HEK293 (cell line): ENCODE results near the gene LIX1L.

Source experiments
- CTCF ChIA-PET: fragments of 350-600 bp; formaldehyde crosslinking; extraction: SDS; loops from one replicate; lab custom pipeline; 2021; ENCODE audit warnings: antibody characterized with exemption; lab: Yijun Ruan, JAX
- POLR2A ChIA-PET: fragments of 300-600 bp; formaldehyde crosslinking; extraction: SDS; loops from one replicate; lab custom pipeline; 2020; ENCODE audit warnings: antibody characterized with exemption, inconsistent platforms; lab: Yijun Ruan, JAX
- H3K27ac ChIP-seq: fragments of 200-500 bp; sonication (Bioruptor generic); 2 replicates; pipeline ENCODE4 v1.5.1; 2014; ENCODE audit warnings: low read depth, low read length, control low read depth, inconsistent platforms; ENCODE audit errors: extremely low read depth
- H3K36me3 ChIP-seq, 2 experiments: fragments of 200-500 bp in 1 of 2; sonication (Bioruptor generic) in 1 of 2; 1 replicate in 1 of 2; 2 replicates in 1 of 2; pipeline ENCODE4 v1.5.1; 2014 to 2017; ENCODE audit warnings: inconsistent platforms in 2 of 2, low read length in 2 of 2; ENCODE audit not compliant: control insufficient read depth in 2 of 2, insufficient read depth in 1 of 2
- H3K4me1 ChIP-seq: fragments of 200-500 bp; sonication (Bioruptor generic); 2 replicates; pipeline ENCODE4 v1.5.1; 2014; ENCODE audit warnings: mild to moderate bottlenecking, low read length, inconsistent platforms; ENCODE audit not compliant: control insufficient read depth, insufficient read depth
- H3K4me3 ChIP-seq: 2 replicates; pipeline ENCODE4 v1.5.1; 2011; ENCODE audit warnings: low read depth, mild to moderate bottlenecking, control low read depth, low read length, moderate library complexity
- H3K9me3 ChIP-seq: fragments of 200-500 bp; sonication (Bioruptor generic); 2 replicates; pipeline ENCODE4 v1.5.1; 2014; ENCODE audit warnings: low read depth, low read length, inconsistent platforms; ENCODE audit not compliant: control insufficient read depth, insufficient read depth
- BCL11A ChIP-seq: fragments of 450-650 bp; formaldehyde crosslinking; IDR thresholded peaks from 2 replicates; pipeline ENCODE4 v1.5.1; 2016; ENCODE audit warnings: low read depth, missing biosample characterization, missing genetic modification characterization
- KLF10 ChIP-seq: fragments of 450-650 bp; IDR thresholded peaks from 2 replicates; pipeline ENCODE4 v1.5.1; 2018; ENCODE audit warnings: missing biosample characterization, mild to moderate bottlenecking, missing genetic modification characterization
- KLF16 ChIP-seq: fragments of 450-650 bp; formaldehyde crosslinking; IDR thresholded peaks from 2 replicates; pipeline ENCODE4 v1.5.1; 2017; ENCODE audit warnings: missing biosample characterization, missing genetic modification characterization
- KLF9 ChIP-seq: fragments of 450-650 bp; formaldehyde crosslinking; IDR thresholded peaks from 2 replicates; pipeline ENCODE4 v1.5.1; 2016; ENCODE audit warnings: missing biosample characterization, missing genetic modification characterization, low read depth
- PRDM1 ChIP-seq: fragments of 450-650 bp; formaldehyde crosslinking; IDR thresholded peaks from 2 replicates; pipeline ENCODE4; 2016; ENCODE audit warnings: missing biosample characterization, missing genetic modification characterization
- SALL2 ChIP-seq: fragments of 450-650 bp; formaldehyde crosslinking; IDR thresholded peaks from 2 replicates; pipeline ENCODE4 v1.5.0; 2017; ENCODE audit warnings: missing biosample characterization, mild to moderate bottlenecking, missing genetic modification characterization, borderline replicate concordance
- ZEB2 ChIP-seq: fragments of 450-650 bp; formaldehyde crosslinking; IDR thresholded peaks from 2 replicates; pipeline ENCODE4 v1.5.1; 2016; ENCODE audit warnings: missing biosample characterization, missing genetic modification characterization
- ZNF174 ChIP-seq: fragments of 450-650 bp; formaldehyde crosslinking; IDR thresholded peaks from 2 replicates; pipeline ENCODE4 v1.5.0; 2017; ENCODE audit warnings: missing biosample characterization, mild to moderate bottlenecking, missing genetic modification characterization
- ZNF221 ChIP-seq: fragments of 450-650 bp; formaldehyde crosslinking; IDR thresholded peaks from 2 replicates; pipeline ENCODE4 v1.5.1; 2017; ENCODE audit warnings: missing biosample characterization, missing genetic modification characterization, borderline replicate concordance
- ZNF366 ChIP-seq: fragments of 450-650 bp; formaldehyde crosslinking; conservative IDR thresholded peaks from 2 replicates; pipeline ENCODE4 v1.5.1; 2016; ENCODE audit warnings: missing biosample characterization, missing genetic modification characterization
- ZNF433 ChIP-seq: fragments of 450-650 bp; formaldehyde crosslinking; IDR thresholded peaks from 2 replicates; pipeline ENCODE4 v1.5.1; 2016; ENCODE audit warnings: missing biosample characterization, missing genetic modification characterization, low read depth
- ZNF548 ChIP-seq: fragments of 450-650 bp; formaldehyde crosslinking; IDR thresholded peaks from 2 replicates; pipeline ENCODE4 v1.5.1; 2016; ENCODE audit warnings: missing biosample characterization, missing genetic modification characterization
- ZNF624 ChIP-seq: fragments of 450-650 bp; formaldehyde crosslinking; IDR thresholded peaks from 2 replicates; pipeline ENCODE4 v1.5.1; 2017; ENCODE audit warnings: missing biosample characterization, missing genetic modification characterization
- ZNF664 ChIP-seq: fragments of 450-650 bp; formaldehyde crosslinking; IDR thresholded peaks from 2 replicates; pipeline ENCODE4 v1.5.1; 2016; ENCODE audit warnings: missing biosample characterization, missing genetic modification characterization
- TF ChIP-seq, protein P1 (sequence below): fragments of 450-650 bp; formaldehyde crosslinking; conservative IDR thresholded peaks from 2 replicates; pipeline ENCODE4 v1.5.1; 2016; ENCODE audit warnings: low read depth, missing biosample characterization, missing genetic modification characterization
- TF ChIP-seq, protein P2 (sequence below): fragments of 450-650 bp; formaldehyde crosslinking; IDR thresholded peaks from 2 replicates; pipeline ENCODE4 v1.5.1; 2016; ENCODE audit warnings: missing biosample characterization, missing genetic modification characterization
- TF ChIP-seq, protein P3 (sequence below): fragments of 450-650 bp; IDR thresholded peaks from 2 replicates; pipeline ENCODE4 v1.5.1; 2018; ENCODE audit warnings: missing biosample characterization, mild to moderate bottlenecking, missing genetic modification characterization
- TF ChIP-seq, protein P4 (sequence below): fragments of 450-650 bp; formaldehyde crosslinking; IDR thresholded peaks from 2 replicates; pipeline ENCODE4 v1.5.1; 2016; ENCODE audit warnings: missing biosample characterization, missing genetic modification characterization, borderline replicate concordance
- TF ChIP-seq, protein P5 (sequence below): fragments of 450-650 bp; formaldehyde crosslinking; IDR thresholded peaks from 2 replicates; pipeline ENCODE4 v1.5.1; 2017; ENCODE audit warnings: missing biosample characterization, mild to moderate bottlenecking, missing genetic modification characterization, moderate library complexity

LIX1L gene

DNA sequence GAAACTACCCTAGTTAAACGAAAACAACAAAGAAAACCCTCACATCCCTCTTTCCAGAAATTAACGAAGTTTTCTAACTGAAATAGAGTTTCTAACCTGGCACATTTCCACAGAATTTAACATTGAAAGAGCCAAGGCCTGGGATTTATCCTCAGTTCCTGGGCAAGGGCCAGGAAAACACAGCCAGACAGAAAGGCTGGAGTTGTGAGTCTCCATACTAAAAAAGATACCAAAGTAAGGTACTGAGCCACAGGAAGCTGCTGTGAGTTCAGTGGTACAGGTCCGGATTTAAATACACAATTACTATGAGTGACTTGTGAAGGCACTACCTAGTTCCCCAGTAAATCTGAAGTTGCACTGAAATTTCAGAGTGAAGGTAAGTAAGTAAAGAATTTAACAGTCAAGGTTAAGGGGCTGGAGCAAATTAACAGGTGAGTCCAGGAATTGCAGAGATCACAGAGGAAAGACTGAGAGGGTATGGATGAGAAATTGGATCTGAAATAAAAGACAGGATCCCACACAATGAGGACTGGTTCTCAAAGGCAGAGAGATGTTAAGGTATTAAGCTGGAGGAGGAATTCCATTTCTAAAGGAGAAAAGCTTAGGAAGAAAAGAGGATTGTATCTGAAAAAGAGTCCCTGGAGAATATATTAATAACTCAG lies 905 bp downstream of the LIX1L start (continued):
- TF ChIP-seq ZNF433 (tag by site-specific recombination) (no peak), ZEB2 (no peak), ZNF174 (tag by site-specific recombination) (no peak), KLF10 (tag by site-specific recombination) (no peak), ZNF366 (peak; percentile 59)
- TF ChIP-seq, protein P1, sequence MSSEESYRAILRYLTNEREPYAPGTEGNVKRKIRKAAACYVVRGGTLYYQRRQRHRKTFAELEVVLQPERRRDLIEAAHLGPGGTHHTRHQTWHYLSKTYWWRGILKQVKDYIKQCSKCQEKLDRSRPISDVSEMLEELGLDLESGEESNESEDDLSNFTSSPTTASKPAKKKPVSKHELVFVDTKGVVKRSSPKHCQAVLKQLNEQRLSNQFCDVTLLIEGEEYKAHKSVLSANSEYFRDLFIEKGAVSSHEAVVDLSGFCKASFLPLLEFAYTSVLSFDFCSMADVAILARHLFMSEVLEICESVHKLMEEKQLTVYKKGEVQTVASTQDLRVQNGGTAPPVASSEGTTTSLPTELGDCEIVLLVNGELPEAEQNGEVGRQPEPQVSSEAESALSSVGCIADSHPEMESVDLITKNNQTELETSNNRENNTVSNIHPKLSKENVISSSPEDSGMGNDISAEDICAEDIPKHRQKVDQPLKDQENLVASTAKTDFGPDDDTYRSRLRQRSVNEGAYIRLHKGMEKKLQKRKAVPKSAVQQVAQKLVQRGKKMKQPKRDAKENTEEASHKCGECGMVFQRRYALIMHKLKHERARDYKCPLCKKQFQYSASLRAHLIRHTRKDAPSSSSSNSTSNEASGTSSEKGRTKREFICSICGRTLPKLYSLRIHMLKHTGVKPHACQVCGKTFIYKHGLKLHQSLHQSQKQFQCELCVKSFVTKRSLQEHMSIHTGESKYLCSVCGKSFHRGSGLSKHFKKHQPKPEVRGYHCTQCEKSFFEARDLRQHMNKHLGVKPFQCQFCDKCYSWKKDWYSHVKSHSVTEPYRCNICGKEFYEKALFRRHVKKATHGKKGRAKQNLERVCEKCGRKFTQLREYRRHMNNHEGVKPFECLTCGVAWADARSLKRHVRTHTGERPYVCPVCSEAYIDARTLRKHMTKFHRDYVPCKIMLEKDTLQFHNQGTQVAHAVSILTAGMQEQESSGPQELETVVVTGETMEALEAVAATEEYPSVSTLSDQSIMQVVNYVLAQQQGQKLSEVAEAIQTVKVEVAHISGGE = no peak
- TF ChIP-seq, protein P2, sequence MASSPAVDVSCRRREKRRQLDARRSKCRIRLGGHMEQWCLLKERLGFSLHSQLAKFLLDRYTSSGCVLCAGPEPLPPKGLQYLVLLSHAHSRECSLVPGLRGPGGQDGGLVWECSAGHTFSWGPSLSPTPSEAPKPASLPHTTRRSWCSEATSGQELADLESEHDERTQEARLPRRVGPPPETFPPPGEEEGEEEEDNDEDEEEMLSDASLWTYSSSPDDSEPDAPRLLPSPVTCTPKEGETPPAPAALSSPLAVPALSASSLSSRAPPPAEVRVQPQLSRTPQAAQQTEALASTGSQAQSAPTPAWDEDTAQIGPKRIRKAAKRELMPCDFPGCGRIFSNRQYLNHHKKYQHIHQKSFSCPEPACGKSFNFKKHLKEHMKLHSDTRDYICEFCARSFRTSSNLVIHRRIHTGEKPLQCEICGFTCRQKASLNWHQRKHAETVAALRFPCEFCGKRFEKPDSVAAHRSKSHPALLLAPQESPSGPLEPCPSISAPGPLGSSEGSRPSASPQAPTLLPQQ (tag by site-specific recombination) = no peak

DNA sequence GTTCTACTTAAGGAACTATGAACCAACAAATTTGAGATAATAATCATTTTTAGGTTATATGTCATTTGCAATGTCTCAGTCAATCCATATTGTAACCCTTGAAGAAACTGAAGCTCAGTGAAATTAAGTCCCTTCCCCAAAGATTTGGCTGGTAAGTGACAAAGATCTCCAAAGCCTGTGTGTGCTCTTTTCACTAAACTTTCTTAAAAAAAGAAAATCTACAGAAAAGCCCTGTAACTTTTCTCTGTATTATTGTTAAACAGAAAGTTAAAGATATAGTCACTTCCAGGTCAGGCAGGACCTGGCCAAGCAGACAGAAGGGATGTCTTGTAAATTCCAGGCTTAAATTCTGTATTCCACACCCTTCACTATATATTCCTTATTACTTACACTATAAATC lies 1.5 kb downstream of the LIX1L start:
- Histone ChIP-seq H3K36me3 (no peaks in the 10 kb centered on the region), H3K4me3 (no peak overlapping the region), H3K4me1 (peaks cover 5% of the 10 kb centered on the region), H3K9me3 (no peaks in the 10 kb centered on the region), H3K27ac (no peak overlapping the region)
- POLR2A ChIA-PET = no interaction called here
- TF ChIP-seq PRDM1 (tag by site-specific recombination) (peak; percentile 71), ZNF664 (tag by site-specific recombination) (no peak)
- TF ChIP-seq, protein P3, sequence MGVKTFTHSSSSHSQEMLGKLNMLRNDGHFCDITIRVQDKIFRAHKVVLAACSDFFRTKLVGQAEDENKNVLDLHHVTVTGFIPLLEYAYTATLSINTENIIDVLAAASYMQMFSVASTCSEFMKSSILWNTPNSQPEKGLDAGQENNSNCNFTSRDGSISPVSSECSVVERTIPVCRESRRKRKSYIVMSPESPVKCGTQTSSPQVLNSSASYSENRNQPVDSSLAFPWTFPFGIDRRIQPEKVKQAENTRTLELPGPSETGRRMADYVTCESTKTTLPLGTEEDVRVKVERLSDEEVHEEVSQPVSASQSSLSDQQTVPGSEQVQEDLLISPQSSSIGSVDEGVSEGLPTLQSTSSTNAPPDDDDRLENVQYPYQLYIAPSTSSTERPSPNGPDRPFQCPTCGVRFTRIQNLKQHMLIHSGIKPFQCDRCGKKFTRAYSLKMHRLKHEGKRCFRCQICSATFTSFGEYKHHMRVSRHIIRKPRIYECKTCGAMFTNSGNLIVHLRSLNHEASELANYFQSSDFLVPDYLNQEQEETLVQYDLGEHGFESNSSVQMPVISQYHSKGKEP = no peak
- TF ChIP-seq, all 188 proteins: peak for 1
- CTCF ChIA-PET = interaction anchor here (1.6 to 3.6 kb wide), 2 partner anchors 29 to 65 kb away, joined by 4 to 15 read pairs; partner anchors contain the start of gene RBM8A

DNA sequence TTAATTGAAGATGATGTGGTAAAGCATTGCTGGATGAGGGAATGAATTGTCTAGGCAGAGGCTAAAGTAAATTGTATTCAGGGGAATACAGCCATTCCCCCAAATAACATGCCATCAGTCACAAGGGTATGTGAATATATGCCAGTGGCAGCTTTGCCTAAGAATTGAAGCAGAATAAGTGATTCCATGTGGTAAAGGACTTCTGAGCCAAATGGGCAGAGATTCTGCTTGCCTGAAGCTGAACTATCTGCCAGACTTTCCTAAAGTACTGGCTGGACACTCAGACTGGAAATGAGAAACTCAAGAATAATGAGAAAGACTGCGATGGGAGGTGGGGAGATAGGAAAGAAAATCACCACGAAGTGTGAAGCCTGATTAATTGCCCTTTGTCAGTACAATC lies 2.4 kb downstream of the LIX1L start:
- Histone ChIP-seq H3K4me1 (peaks cover 3% of the 10 kb centered on the region; the same call in 1 of the 2 replicates), H3K9me3 (no peaks in the 10 kb centered on the region), H3K36me3 (no peaks in the 10 kb centered on the region), H3K4me3 (no peak overlapping the region), H3K27ac (no peak overlapping the region)
- POLR2A ChIA-PET = interaction anchor here (0.6 to 1.1 kb wide), 2 partner anchors 9 to 15 kb away, joined by 3 to 6 read pairs; partner anchors contain the start of genes ANKRD34A and POLR3GL
- CTCF ChIA-PET = interaction anchor here (1.6 kb wide), 1 partner anchor 8 kb away, joined by 6 read pairs; the partner anchor contains the start of genes ANKRD34A and POLR3GL
- TF ChIP-seq SALL2 (tag by site-specific recombination) (no peak), ZNF221 (tag by site-specific recombination) (no peak), KLF16 (tag by site-specific recombination) (no peak), BCL11A (tag by site-specific recombination) (no peak), ZNF624 (no peak), KLF9 (tag by site-specific recombination) (no peak), ZNF548 (tag by site-specific recombination) (no peak)
- TF ChIP-seq, protein P4, sequence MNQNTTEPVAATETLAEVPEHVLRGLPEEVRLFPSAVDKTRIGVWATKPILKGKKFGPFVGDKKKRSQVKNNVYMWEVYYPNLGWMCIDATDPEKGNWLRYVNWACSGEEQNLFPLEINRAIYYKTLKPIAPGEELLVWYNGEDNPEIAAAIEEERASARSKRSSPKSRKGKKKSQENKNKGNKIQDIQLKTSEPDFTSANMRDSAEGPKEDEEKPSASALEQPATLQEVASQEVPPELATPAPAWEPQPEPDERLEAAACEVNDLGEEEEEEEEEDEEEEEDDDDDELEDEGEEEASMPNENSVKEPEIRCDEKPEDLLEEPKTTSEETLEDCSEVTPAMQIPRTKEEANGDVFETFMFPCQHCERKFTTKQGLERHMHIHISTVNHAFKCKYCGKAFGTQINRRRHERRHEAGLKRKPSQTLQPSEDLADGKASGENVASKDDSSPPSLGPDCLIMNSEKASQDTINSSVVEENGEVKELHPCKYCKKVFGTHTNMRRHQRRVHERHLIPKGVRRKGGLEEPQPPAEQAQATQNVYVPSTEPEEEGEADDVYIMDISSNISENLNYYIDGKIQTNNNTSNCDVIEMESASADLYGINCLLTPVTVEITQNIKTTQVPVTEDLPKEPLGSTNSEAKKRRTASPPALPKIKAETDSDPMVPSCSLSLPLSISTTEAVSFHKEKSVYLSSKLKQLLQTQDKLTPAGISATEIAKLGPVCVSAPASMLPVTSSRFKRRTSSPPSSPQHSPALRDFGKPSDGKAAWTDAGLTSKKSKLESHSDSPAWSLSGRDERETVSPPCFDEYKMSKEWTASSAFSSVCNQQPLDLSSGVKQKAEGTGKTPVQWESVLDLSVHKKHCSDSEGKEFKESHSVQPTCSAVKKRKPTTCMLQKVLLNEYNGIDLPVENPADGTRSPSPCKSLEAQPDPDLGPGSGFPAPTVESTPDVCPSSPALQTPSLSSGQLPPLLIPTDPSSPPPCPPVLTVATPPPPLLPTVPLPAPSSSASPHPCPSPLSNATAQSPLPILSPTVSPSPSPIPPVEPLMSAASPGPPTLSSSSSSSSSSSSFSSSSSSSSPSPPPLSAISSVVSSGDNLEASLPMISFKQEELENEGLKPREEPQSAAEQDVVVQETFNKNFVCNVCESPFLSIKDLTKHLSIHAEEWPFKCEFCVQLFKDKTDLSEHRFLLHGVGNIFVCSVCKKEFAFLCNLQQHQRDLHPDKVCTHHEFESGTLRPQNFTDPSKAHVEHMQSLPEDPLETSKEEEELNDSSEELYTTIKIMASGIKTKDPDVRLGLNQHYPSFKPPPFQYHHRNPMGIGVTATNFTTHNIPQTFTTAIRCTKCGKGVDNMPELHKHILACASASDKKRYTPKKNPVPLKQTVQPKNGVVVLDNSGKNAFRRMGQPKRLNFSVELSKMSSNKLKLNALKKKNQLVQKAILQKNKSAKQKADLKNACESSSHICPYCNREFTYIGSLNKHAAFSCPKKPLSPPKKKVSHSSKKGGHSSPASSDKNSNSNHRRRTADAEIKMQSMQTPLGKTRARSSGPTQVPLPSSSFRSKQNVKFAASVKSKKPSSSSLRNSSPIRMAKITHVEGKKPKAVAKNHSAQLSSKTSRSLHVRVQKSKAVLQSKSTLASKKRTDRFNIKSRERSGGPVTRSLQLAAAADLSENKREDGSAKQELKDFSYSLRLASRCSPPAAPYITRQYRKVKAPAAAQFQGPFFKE (tag by site-specific recombination) = no peak
- TF ChIP-seq, protein P5, sequence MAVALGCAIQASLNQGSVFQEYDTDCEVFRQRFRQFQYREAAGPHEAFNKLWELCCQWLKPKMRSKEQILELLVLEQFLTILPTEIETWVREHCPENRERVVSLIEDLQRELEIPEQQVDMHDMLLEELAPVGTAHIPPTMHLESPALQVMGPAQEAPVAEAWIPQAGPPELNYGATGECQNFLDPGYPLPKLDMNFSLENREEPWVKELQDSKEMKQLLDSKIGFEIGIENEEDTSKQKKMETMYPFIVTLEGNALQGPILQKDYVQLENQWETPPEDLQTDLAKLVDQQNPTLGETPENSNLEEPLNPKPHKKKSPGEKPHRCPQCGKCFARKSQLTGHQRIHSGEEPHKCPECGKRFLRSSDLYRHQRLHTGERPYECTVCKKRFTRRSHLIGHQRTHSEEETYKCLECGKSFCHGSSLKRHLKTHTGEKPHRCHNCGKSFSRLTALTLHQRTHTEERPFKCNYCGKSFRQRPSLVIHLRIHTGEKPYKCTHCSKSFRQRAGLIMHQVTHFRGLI (tag by site-specific recombination) = no peak
